ENCODE data around the gene GDPD5. TPM values are rescaled to one million over a fixed set of nuclear protein-coding genes. Genes with fewer than 3 reads are reported as not detected.

The GDPD5 gene
- total and polyA plus RNA-seq, 10 of the 15 experiments (the other 5 are each of a cell fraction or from before 2014, with no cell fraction given) = 0.10 to 30.0 (median 6.7) TPM

DNA sequence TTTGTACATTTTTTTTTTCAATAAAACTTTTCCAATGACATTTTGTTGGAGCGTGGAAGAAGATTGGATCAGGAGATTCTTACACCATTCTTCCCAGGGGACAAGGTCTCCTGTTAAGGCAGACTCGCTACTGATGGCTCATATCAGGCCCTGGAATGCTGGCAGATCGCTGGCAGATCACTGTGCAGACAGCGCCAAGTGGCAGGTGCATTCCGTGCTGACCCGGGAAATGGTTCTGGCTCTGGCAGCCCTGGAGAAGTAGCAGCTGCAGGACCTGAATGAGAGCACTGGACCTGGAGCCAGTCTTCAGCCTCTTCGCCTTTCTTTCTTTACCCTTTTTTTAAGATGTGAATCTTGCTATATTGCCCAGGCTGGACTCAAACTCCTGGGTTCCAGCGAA, 47.0 kb upstream of the GDPD5 start:
- no TSS peak for BruUV-seq (replicated peaks)
- intact Hi-C loops (cut with micrococcal nuclease; ENCODE audit: unreplicated experiment) = no loop called here
- SMC1A ChIA-PET (ENCODE audit: uncharacterized antibody, unreplicated experiment) = no interaction called here
- Histone ChIP-seq H3K4me2 (ENCODE audit: control insufficient read depth, insufficient read depth) (no peak overlapping the region), H3K27me3 (replicated peaks in 1 of 2; ENCODE audit: control insufficient read depth in 2 of 2, insufficient read depth in 2 of 2, low read length in 1 of 2) (no peaks in the 10 kb centered on the region), H3K9me3 (replicated peaks; ENCODE audit: control insufficient read depth, insufficient read depth, low read length) (no peaks in the 10 kb centered on the region), H3K4me1 (ENCODE audit: control insufficient read depth, insufficient read depth, low read length) (peaks cover 4% of the 10 kb centered on the region; the same call in 1 of the 2 replicates), H3K36me3 (ENCODE audit: control insufficient read depth in 2 of 2, insufficient read depth in 2 of 2, low read length in 1 of 2) (peaks cover 0 to 9% of the 10 kb centered on the region in 2 experiments; a peak in 3 of 4 replicates), H3K27ac (ENCODE audit: control insufficient read depth, insufficient read depth) (no peak overlapping the region), H3K79me2 (ENCODE audit: control insufficient read depth, insufficient read depth, low read length) (no peaks in the 10 kb centered on the region), H4K20me1 (ENCODE audit: control insufficient read depth, insufficient read depth) (no peaks in the 10 kb centered on the region), H3K9ac (ENCODE audit: control insufficient read depth, insufficient read depth, low read length) (no peak overlapping the region), H3K4me3 (no peak overlapping the region), H2AFZ (ENCODE audit: control insufficient read depth, low read depth, low read length) (no peak overlapping the region)
- POLR2A ChIA-PET = no interaction called here
- no peak for TF ChIP-seq RUNX3 (IDR thresholded peaks at IDR 0.05; ENCODE audit: low read length)
- TF ChIP-seq HDGF (IDR thresholded peaks at IDR 0.05) = no peak
- no peak for TF ChIP-seq TARDBP (IDR thresholded peaks at IDR 0.05; ENCODE audit: borderline replicate concordance)
- no peak for TF ChIP-seq EP300 (IDR thresholded peaks at IDR 0.05; ENCODE audit: borderline replicate concordance in 1 of 2, control insufficient read depth in 1 of 2, low read depth in 2 of 2, low read length in 2 of 2)
- TF ChIP-seq STAT1 (conservative IDR thresholded peaks at IDR 0.05) = no peak
- TF ChIP-seq IKZF2 (IDR thresholded peaks at IDR 0.05) = no peak
- TF ChIP-seq, protein P1, sequence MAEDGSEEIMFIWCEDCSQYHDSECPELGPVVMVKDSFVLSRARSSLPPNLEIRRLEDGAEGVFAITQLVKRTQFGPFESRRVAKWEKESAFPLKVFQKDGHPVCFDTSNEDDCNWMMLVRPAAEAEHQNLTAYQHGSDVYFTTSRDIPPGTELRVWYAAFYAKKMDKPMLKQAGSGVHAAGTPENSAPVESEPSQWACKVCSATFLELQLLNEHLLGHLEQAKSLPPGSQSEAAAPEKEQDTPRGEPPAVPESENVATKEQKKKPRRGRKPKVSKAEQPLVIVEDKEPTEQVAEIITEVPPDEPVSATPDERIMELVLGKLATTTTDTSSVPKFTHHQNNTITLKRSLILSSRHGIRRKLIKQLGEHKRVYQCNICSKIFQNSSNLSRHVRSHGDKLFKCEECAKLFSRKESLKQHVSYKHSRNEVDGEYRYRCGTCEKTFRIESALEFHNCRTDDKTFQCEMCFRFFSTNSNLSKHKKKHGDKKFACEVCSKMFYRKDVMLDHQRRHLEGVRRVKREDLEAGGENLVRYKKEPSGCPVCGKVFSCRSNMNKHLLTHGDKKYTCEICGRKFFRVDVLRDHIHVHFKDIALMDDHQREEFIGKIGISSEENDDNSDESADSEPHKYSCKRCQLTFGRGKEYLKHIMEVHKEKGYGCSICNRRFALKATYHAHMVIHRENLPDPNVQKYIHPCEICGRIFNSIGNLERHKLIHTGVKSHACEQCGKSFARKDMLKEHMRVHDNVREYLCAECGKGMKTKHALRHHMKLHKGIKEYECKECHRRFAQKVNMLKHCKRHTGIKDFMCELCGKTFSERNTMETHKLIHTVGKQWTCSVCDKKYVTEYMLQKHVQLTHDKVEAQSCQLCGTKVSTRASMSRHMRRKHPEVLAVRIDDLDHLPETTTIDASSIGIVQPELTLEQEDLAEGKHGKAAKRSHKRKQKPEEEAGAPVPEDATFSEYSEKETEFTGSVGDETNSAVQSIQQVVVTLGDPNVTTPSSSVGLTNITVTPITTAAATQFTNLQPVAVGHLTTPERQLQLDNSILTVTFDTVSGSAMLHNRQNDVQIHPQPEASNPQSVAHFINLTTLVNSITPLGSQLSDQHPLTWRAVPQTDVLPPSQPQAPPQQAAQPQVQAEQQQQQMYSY (CRISPR knock-in tag; IDR thresholded peaks at IDR 0.05) = no peak
- TF ChIP-seq DPF2 (IDR thresholded peaks at IDR 0.05) = no peak
- TF ChIP-seq MTA3 (IDR thresholded peaks at IDR 0.05; ENCODE audit: borderline replicate concordance, low read length) = no peak
- TF ChIP-seq YBX1 (IDR thresholded peaks at IDR 0.05) = no peak
- TF ChIP-seq BHLHE40 (IDR thresholded peaks at IDR 0.05; ENCODE audit: borderline replicate concordance in 1 of 2, low read depth in 2 of 2, low read length in 1 of 2) = no peak
- 64% methylated on average over 8 of the region's 8 CpGs for WGBS (ENCODE audit: insufficient coverage, insufficient replicate concordance, low lambda C conversion rate, missing lambda C conversion rate)
- CTCF ChIA-PET = interaction anchor here (1.6 to 1.8 kb wide), 2 partner anchors 10 to 26 kb away, joined by 4 to 7 read pairs; no protein-coding TSS in a partner anchor
- DNase-seq (ENCODE audit: low read depth, low spot score) (no peak), ATAC-seq (no peak), FAIRE-seq (no peak)
- RAD21 ChIA-PET (ENCODE audit: unreplicated experiment) = no interaction called here
- in situ Hi-C loops (cut with MboI) = no loop called here
